AG04450 (cell line): ENCODE results near the gene PLEKHH1. TPM values are rescaled to one million over a fixed set of nuclear protein-coding genes. Genes with fewer than 3 reads are reported as not detected.

ENCODE experiments used
- CTCF ChIA-PET: fragments of 300-600, 350-600 bp; formaldehyde crosslinking; extraction: SDS; loops from one replicate; lab custom pipeline; 2022; ENCODE audit warnings: antibody characterized with exemption, inconsistent platforms; lab: Charles Lee
- POLR2A ChIA-PET: fragments of 350-600 bp; formaldehyde crosslinking; extraction: SDS; loops from one replicate; lab custom pipeline; 2021; ENCODE audit warnings: antibody characterized with exemption, inconsistent platforms; lab: Yijun Ruan, JAX
- DNase-seq: peaks from one replicate; pipeline ENCODE4 v3.0.0-alpha.2; 2011; ENCODE audit warnings: low read depth, low spot score
- H3K27ac ChIP-seq: one replicate; pipeline ENCODE4 v1.5.1; 2012; ENCODE audit warnings: low read depth, low read length, control low read depth
- H3K27me3 ChIP-seq: one replicate; pipeline ENCODE4 v1.6.0; 2012; ENCODE audit warnings: low read length; ENCODE audit not compliant: control insufficient read depth, insufficient read depth
- H3K4me3 ChIP-seq: 2 replicates; pipeline ENCODE4 v1.5.1; 2011; ENCODE audit warnings: mild to moderate bottlenecking, low read depth, low read length, control low read depth
- H3K9me3 ChIP-seq: 2 replicates; pipeline ENCODE4 v1.5.1; 2012; ENCODE audit warnings: low read length; ENCODE audit not compliant: control insufficient read depth, insufficient read depth
- polyA plus RNA-seq: library from polyadenylated mRNA; depleted of rRNA; stranded (reverse); fragments of >200 nt; gene quantifications from 2 replicates; pipeline ENCODE4 v1.2.3, GENCODE V29; 2011
- TF ChIP-seq, protein P1 (sequence below): IDR thresholded peaks from 2 replicates; pipeline ENCODE4 v1.5.1; 2011; ENCODE audit warnings: low read depth, low read length, control low read depth, inconsistent platforms

Gene PLEKHH1
- polyA plus RNA-seq, 1 experiment, result 0.19 TPM

DNA sequence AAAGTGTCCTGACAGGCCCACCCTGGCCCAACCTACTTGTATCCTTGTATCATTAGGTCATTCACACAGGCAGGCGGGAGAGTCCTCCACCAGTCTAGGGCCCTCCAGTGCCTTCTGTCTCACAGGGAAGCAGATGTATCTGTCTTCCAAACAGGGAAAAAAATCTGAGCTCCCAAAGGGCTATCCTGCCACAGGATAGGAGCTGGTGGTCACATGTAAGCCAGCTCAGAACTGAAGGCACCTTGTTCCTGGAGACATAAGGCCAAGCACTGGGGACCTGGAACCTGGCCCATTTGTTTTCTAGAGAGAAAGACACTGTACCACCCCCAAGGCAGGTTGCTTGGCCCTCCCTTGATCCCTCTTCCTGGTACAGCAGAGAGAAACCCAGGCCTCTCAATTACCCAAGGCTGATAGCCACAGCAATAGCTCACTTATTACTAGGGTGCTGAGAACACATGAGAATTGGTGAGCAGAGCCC, 19.4 kb upstream of the PLEKHH1 start:
- CTCF ChIA-PET, result interaction anchor here (1.0 to 6.6 kb wide), 2 partner anchors 13 to 86 kb away, joined by 3 to 32 read pairs; no protein-coding TSS in a partner anchor
- Histone ChIP-seq H3K27me3 (peaks cover 59% of the 10 kb centered on the region), H3K4me3 (no peak overlapping the region), H3K27ac (no peak overlapping the region), H3K9me3 (no peaks in the 10 kb centered on the region)
- TF ChIP-seq, protein P1, sequence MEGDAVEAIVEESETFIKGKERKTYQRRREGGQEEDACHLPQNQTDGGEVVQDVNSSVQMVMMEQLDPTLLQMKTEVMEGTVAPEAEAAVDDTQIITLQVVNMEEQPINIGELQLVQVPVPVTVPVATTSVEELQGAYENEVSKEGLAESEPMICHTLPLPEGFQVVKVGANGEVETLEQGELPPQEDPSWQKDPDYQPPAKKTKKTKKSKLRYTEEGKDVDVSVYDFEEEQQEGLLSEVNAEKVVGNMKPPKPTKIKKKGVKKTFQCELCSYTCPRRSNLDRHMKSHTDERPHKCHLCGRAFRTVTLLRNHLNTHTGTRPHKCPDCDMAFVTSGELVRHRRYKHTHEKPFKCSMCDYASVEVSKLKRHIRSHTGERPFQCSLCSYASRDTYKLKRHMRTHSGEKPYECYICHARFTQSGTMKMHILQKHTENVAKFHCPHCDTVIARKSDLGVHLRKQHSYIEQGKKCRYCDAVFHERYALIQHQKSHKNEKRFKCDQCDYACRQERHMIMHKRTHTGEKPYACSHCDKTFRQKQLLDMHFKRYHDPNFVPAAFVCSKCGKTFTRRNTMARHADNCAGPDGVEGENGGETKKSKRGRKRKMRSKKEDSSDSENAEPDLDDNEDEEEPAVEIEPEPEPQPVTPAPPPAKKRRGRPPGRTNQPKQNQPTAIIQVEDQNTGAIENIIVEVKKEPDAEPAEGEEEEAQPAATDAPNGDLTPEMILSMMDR, result no peak
- DNase-seq, result no peak
- POLR2A ChIA-PET, result no interaction called here

DNA sequence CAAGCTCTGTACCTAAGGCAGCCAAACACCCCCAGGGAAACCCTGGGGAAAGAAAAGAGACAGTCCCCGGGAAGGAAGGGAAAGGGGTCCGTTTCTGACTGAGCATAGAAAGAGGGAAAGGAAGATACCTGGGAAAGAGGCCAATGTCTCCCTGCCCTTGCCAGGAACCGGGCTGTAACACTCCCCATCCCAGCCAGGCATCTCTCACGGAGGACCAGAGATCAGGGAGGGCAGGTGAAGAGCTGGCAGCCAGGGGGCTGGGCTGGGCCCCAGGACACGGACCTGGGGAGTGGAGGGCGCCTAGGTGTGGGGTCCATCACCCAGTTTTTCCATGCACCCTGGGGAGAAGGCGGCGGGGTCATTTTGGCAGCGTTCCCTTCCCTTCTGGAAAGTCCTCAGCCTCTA, 18.9 kb upstream of the PLEKHH1 start:
- CTCF ChIA-PET, result interaction anchor here (1.0 to 6.6 kb wide), 2 partner anchors 12 to 86 kb away, joined by 3 to 32 read pairs; no protein-coding TSS in a partner anchor
- Histone ChIP-seq H3K27ac (no peak overlapping the region), H3K9me3 (no peaks in the 10 kb centered on the region), H3K4me3 (peak overlapping the region; percentile 65), H3K27me3 (peaks cover 61% of the 10 kb centered on the region)
- no peak for DNase-seq
- POLR2A ChIA-PET, result no interaction called here
- TF ChIP-seq, protein P1, result no peak

DNA sequence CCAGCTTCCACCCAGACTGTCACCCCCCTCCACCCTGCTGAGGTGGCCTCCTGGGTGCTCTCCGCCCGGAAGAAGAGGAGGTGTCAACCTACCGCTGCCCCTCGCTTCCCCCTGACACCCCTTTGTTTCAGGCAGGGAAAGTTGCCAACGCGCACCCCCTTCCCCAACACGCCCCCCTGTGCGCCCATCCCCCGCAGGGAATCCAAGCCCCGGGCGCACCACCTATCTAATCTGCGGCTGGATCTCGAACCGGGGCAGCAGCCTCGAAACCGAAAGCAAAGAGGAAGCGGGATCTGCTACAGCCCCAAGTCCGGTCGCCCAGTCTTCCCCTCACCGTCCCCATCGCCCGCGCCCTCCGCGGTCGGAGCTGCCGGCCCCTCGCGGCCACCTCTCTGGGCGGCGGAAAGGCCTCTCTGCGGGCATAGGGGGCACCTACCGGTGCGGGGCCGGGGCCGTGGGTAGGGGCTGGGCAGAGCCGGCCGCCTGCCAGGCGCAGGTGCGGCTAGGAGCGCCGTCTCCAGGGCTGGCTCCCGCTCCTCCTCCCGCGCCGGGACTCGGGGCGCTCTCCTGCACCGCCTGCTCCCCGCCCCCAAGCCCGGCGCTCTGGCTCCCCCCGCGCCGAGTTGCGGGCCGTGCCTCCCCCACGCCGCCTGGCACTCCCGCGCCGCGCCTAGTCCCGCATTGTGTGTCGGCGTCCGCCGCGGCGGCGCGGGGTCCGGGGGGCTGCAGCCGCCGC, 18.3 kb upstream of the PLEKHH1 start:
- TF ChIP-seq, protein P1, result no peak
- no peaks in the 10 kb centered on the region for H3K9me3 ChIP-seq
- ChIA-PET POLR2A (no interaction called here), CTCF (no interaction called here)
- peaks cover 61% of the 10 kb centered on the region for H3K27me3 ChIP-seq
- peak overlapping the region; percentile 65 for H3K4me3 ChIP-seq
- H3K27ac ChIP-seq, result no peak overlapping the region
- DNase-seq, result no peak

DNA sequence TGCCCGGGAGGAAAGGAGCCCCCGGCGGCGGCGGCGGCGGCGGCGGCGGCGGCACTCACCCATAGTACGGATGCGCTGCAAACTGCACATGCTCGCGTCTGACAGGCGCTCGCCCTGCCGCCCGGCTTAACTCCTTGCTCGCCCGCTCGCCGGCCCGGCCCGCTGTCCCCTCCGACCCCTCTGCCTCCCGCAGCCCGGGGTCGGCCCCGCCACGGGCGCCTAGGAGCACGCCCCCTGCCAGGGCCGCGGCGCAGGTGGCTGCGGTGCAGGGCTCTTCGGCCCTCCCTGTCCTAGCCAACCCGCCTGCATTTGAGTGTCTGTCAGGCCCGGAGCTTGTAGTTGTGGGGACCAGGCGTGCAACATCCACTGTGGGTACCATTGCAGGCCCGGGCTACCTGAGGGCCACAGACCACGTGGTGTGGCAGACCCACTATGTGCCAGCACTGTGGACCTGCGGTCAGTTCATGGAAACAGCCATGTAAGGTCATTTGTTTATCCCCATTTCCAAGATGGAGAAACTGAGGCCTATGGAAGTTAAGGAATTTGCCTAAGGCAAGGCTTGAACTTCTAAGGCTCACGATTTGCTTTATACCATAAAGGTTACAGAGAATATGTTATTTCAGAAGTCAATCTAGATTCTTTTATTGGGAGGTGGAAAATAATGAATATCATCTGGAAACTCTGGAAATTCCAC, 17.6 kb upstream of the PLEKHH1 start:
- H3K9me3 ChIP-seq, result no peaks in the 10 kb centered on the region
- DNase-seq, result no peak
- H3K4me3 ChIP-seq, result peak overlapping the region; percentile 65
- H3K27ac ChIP-seq, result no peak overlapping the region
- ChIA-PET POLR2A (no interaction called here), CTCF (interaction anchor here (2.2 to 2.3 kb wide), 2 partner anchors 11 to 55 kb away, joined by 15 to 17 read pairs; no protein-coding TSS in a partner anchor)
- TF ChIP-seq, protein P1, result no peak
- peaks cover 65% of the 10 kb centered on the region for H3K27me3 ChIP-seq
